GM12878 (cell line): ENCODE results near the gene LAT.

Experiments
- CHD1 ChIP-seq: IDR thresholded peaks from 2 replicates; pipeline ENCODE4 v1.6.1; 2012; ENCODE audit warnings: low read depth, low read length, improper control_type of control experiment
- CREB1 ChIP-seq: IDR thresholded peaks from 2 replicates; pipeline ENCODE4 v1.6.1; 2012; ENCODE audit warnings: low read depth, mild to moderate bottlenecking, inconsistent platforms
- EP300 ChIP-seq, 2 experiments: fragments of 150-350 bp in 1 of 2; IDR thresholded peaks; 2 replicates each; pipeline ENCODE4 v1.6.1; 2011 to 2012; ENCODE audit warnings: low read depth in 2 of 2, low read length in 2 of 2, borderline replicate concordance in 1 of 2, improper control_type of control experiment in 1 of 2, inconsistent platforms in 1 of 2; ENCODE audit not compliant: control insufficient read depth in 1 of 2
- FOXM1 ChIP-seq: IDR thresholded peaks from 2 replicates; pipeline ENCODE4 v1.6.1; 2012; ENCODE audit warnings: low read depth, mild to moderate bottlenecking, inconsistent platforms, low read length, moderate library complexity
- MEF2A ChIP-seq: IDR thresholded peaks from 2 replicates; pipeline ENCODE4 v1.6.1; 2011; ENCODE audit warnings: low read depth, mild to moderate bottlenecking, low read length, moderate library complexity; ENCODE audit not compliant: insufficient read depth
- POLR2AphosphoS2 ChIP-seq: IDR thresholded peaks from 2 replicates; pipeline ENCODE4 v1.6.1; 2011; ENCODE audit warnings: low read depth, mild to moderate bottlenecking, low read length, improper control_type of control experiment, moderate library complexity
- SUPT20H ChIP-seq: IDR thresholded peaks from 2 replicates; pipeline ENCODE4 v1.6.1; 2011; ENCODE audit warnings: low read depth, mild to moderate bottlenecking, low read length, moderate library complexity, borderline replicate concordance; ENCODE audit not compliant: control insufficient read depth
- TF ChIP-seq, protein P1 (sequence below): fragments of 450-650 bp; IDR thresholded peaks from 2 replicates; pipeline ENCODE4 v1.6.1; 2017; ENCODE audit warnings: low read depth, mild to moderate bottlenecking, moderate library complexity
- TF ChIP-seq, protein P2 (sequence below), 3 experiments: IDR thresholded peaks in 2 of 3; conservative IDR thresholded peaks in 1 of 3; 2 replicates each; pipeline ENCODE4 v1.5.1; 2011; ENCODE audit warnings: low read depth in 3 of 3, low read length in 3 of 3, mild to moderate bottlenecking in 3 of 3, control low read depth in 2 of 3, moderate library complexity in 2 of 3, inconsistent platforms in 1 of 3, mixed read lengths in 1 of 3; ENCODE audit not compliant: control insufficient read depth in 2 of 3, insufficient read depth in 1 of 3; ENCODE audit errors: extremely low read depth in 1 of 3

DNA sequence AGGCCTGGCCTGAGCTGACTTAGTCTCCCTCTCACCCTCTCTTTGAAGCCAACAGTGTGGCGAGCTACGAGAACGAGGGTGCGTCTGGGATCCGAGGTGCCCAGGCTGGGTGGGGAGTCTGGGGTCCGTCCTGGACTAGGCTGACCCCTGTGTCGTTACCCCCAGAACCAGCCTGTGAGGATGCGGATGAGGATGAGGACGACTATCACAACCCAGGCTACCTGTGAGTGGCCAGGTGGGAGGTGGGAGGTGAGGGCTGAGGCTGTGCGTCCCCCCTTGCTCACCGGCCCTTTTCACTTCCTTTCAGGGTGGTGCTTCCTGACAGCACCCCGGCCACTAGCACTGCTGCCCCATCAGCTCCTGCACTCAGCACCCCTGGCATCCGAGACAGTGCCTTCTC is 1.6 kb downstream of the LAT start:
- TF ChIP-seq, protein P1, sequence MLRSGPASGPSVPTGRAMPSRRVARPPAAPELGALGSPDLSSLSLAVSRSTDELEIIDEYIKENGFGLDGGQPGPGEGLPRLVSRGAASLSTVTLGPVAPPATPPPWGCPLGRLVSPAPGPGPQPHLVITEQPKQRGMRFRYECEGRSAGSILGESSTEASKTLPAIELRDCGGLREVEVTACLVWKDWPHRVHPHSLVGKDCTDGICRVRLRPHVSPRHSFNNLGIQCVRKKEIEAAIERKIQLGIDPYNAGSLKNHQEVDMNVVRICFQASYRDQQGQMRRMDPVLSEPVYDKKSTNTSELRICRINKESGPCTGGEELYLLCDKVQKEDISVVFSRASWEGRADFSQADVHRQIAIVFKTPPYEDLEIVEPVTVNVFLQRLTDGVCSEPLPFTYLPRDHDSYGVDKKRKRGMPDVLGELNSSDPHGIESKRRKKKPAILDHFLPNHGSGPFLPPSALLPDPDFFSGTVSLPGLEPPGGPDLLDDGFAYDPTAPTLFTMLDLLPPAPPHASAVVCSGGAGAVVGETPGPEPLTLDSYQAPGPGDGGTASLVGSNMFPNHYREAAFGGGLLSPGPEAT = no peak
- no peak for TF ChIP-seq CHD1
- TF ChIP-seq SUPT20H = no peak
- TF ChIP-seq, protein P2, sequence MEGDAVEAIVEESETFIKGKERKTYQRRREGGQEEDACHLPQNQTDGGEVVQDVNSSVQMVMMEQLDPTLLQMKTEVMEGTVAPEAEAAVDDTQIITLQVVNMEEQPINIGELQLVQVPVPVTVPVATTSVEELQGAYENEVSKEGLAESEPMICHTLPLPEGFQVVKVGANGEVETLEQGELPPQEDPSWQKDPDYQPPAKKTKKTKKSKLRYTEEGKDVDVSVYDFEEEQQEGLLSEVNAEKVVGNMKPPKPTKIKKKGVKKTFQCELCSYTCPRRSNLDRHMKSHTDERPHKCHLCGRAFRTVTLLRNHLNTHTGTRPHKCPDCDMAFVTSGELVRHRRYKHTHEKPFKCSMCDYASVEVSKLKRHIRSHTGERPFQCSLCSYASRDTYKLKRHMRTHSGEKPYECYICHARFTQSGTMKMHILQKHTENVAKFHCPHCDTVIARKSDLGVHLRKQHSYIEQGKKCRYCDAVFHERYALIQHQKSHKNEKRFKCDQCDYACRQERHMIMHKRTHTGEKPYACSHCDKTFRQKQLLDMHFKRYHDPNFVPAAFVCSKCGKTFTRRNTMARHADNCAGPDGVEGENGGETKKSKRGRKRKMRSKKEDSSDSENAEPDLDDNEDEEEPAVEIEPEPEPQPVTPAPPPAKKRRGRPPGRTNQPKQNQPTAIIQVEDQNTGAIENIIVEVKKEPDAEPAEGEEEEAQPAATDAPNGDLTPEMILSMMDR (IDR thresholded peaks at IDR 0.05 in 2 of 3, conservative IDR thresholded peaks at IDR 0.05 in 1 of 3; ENCODE audit: control insufficient read depth in 2 of 3, extremely low read depth in 1 of 3, insufficient read depth in 1 of 3, low read depth in 3 of 3, low read length in 3 of 3) = no peak
- no peak for TF ChIP-seq EP300 (IDR thresholded peaks at IDR 0.05; ENCODE audit: borderline replicate concordance in 1 of 2, control insufficient read depth in 1 of 2, low read depth in 2 of 2, low read length in 2 of 2)
- no peak for TF ChIP-seq CREB1
- no peak for TF ChIP-seq MEF2A
- no peak for TF ChIP-seq FOXM1
- TF ChIP-seq POLR2AphosphoS2 = no peak
